HG03039 (cell line): ENCODE results near the gene PTPRO.

ENCODE experiments used
- ATAC-seq: cut with Tn5 transposase; IDR thresholded peaks from one replicate; pipeline ENCODE4 v1.9.1; 2021; ENCODE audit warnings: mild to moderate bottlenecking, moderate library complexity; ENCODE audit not compliant: unreplicated experiment

Gene PTPRO

GRCh38 chr12:15522574-15523187 lies 200.4 kb downstream of the PTPRO start:
- no peak for ATAC-seq

GRCh38 chr12:15525441-15525840 lies 203.1 kb downstream of the PTPRO start:
- no peak for ATAC-seq

- ATAC-seq, result peak; percentile 100
Measured at GRCh38 chr12:15526033-15526432, 203.7 kb downstream of the PTPRO start.

GRCh38 chr12:15527201-15528080 lies 205.1 kb downstream of the PTPRO start:
- ATAC-seq, result no peak

GRCh38 chr12:15528666-15529065 lies 206.4 kb downstream of the PTPRO start:
- no peak for ATAC-seq

GRCh38 chr12:15530361-15530760 lies 208.1 kb downstream of the PTPRO start:
- no peak for ATAC-seq

GRCh38 chr12:15532364-15532977 lies 210.2 kb downstream of the PTPRO start:
- peak; percentile 79 for ATAC-seq

GRCh38 chr12:15534322-15534721 lies 212.0 kb downstream of the PTPRO start:
- ATAC-seq, result peak; percentile 72

GRCh38 chr12:15534874-15535273 lies 212.6 kb downstream of the PTPRO start:
- ATAC-seq, result no peak

- no peak for ATAC-seq
Measured at GRCh38 chr12:15535352-15535781, 213.1 kb downstream of the PTPRO start.

GRCh38 chr12:15536446-15536845 lies 214.1 kb downstream of the PTPRO start:
- ATAC-seq, result no peak

- ATAC-seq, result no peak
Measured at GRCh38 chr12:15538881-15539280, 216.6 kb downstream of the PTPRO start.

- ATAC-seq, result no peak
Measured at GRCh38 chr12:15540005-15540404, 217.7 kb downstream of the PTPRO start.

GRCh38 chr12:15540469-15540872 lies 218.2 kb downstream of the PTPRO start:
- ATAC-seq, result no peak

GRCh38 chr12:15541996-15542631 lies 219.8 kb downstream of the PTPRO start:
- no peak for ATAC-seq

- ATAC-seq, result no peak
Measured at GRCh38 chr12:15543347-15543746, 221.0 kb downstream of the PTPRO start.

- no peak for ATAC-seq
Measured at GRCh38 chr12:15544589-15544988, 222.3 kb downstream of the PTPRO start.

GRCh38 chr12:15545334-15545733 lies 223.0 kb downstream of the PTPRO start:
- no peak for ATAC-seq

GRCh38 chr12:15546102-15546701 lies 223.9 kb downstream of the PTPRO start:
- peak; percentile 67 for ATAC-seq

- no peak for ATAC-seq
Measured at GRCh38 chr12:15547063-15547462, 224.8 kb downstream of the PTPRO start.

GRCh38 chr12:15547691-15548090 lies 225.4 kb downstream of the PTPRO start:
- ATAC-seq, result no peak
